ENCODE data around the gene CLEC7A.
A peak's percentile ranks its signal among the peaks of the same experiment; 100 is the strongest.

CLEC7A gene

DNA sequence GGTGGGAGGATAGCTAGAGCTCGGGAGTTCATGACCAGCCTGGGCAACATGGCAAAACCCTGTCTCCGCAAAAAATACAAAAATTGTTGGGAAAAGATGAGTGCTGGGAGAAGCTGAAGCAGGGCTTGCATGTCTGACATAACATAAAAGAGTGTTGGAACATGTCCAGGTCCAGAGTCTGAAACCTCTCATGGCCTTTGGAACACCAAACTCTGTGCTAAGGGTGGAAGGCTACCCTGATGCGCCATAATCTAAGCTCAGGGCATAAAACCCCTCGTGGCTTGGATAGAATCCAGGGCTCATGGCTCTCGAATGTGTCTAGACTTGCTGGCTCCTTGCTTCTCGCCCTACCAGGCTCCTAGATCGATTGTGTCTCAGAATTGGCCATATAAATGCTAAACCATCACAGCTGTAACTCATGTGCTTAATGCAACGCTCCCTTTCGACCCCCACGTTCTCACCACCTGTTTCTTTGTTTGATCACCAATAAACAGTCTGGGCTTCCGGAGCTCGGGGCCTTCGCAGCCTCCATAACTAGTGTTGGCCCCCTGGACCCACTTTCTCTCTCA, 6.7 kb upstream of the CLEC7A start:
- DNase-seq: no peak

- no peak for DNase-seq
Observed at GRCh38 chr12:10135126-10135525, 5.1 kb upstream of the CLEC7A start.

GRCh38 chr12:10132850-10133370, 2.9 kb upstream of the CLEC7A start:
- no peak for DNase-seq

DNA sequence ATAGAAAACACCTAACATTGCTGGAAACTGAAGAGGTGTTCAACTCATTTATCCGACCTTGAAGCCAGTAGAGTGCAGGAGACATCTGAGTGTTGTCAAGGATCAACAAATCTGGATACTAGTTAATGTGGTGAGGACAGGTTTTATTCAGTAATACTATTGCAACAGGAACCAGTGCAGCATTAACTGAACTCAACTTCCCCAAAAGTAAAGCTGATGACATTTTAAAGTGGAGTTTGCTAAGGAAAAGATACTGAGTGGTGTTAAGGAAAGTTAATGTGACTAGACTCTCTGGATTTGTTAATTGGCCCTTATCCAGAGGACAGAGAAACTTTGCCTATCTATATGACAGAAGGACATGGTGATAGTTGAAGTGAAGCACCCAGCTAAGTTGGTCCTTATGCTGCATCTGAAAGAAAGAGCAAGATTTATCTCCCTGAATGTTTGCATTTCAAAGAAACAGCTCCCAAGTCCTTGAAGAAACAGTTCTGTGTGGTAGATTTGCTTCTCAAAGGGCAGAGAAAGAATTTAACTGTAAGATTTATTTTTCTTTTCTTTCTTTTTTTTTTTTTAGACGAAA, 1.2 kb upstream of the CLEC7A start:
- no peak for DNase-seq

- DNase-seq: peak; percentile 23
Observed at GRCh38 chr12:10128687-10129086, 1.3 kb downstream of the CLEC7A start.

GRCh38 chr12:10126413-10126812, 3.6 kb downstream of the CLEC7A start:
- DNase-seq: no peak

DNA sequence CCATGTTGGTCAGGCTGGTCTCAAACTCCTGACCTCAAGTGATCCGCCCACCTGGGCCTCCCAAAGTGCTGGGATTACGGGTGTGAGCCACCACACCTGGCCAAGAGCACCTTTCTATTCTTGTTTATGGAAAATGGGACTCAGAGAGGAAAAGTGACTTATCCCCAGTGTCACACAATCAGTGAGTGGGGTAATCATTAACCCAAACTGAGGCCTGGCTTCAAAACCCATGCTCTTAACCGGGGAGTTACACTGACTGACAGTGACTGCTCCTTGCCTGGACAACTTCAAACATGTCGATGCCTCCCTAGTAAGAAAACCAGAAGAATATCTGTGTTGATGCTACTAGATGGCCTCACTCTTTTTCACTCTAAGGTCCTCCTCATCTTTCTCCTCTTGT, 7.3 kb downstream of the CLEC7A start:
- DNase-seq: no peak

- no peak for DNase-seq
Observed at GRCh38 chr12:10121278-10121677, 8.7 kb downstream of the CLEC7A start.

DNA sequence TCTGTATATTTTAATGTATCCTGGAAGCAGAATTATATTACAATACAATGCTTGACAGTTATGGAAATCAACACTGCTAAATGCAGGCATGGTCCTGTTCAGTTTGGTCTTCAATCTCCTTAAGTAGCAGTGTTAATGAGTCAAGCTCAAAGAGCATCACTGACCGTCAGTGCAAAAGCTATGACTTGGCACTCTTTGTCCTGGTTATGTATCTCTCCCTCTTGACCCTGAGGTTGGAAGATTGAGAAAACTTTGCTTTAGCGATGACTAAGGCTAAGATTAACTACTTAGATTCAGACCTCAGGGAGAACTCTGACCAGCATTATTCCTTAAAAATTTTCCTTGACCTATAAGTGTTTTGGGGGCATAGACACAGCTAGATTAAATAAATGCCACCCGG, 10.9 kb downstream of the CLEC7A start:
- no peak for DNase-seq

GRCh38 chr12:10115890-10116289, 14.1 kb downstream of the CLEC7A start:
- DNase-seq: no peak

DNA sequence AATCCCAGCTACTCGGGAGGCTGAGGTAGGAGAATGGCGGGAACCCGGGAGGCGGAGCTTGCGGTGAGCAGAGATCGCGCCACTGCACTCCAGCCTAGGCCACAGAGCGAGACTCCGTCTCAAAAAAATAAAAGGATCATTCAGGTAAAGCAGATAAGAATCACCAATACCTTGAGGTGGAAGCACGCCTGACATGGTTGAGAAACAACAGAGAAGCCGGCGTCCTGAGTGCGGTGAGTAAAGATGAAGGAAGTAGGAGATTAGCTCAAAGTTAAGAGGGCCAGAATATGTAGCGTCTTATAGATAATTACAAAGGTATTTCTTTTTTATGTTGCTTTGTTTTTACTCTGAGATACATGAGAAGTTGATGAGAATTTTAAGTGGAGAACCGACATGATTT, 14.7 kb downstream of the CLEC7A start:
- no peak for DNase-seq

DNA sequence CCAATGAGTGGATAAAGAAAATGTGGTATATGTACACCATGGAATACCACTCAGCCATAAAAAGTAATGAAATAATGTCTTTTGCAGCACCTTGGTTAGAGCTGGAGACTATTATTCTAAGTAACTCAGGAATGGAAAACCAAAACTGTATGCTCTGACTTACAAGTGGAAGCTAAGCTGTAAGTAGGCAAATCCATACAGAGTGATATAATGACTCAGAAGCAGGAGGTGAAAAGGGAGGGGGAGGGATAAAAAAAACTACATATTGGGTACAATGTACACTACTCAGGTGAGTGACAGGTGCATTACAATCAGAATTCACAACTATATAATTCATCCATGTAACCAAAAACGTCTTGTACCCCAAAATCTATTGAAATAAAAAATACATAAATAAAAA, 16.1 kb downstream of the CLEC7A start:
- DNase-seq: no peak

GRCh38 chr12:10113075-10113474, 16.9 kb downstream of the CLEC7A start:
- no peak for DNase-seq

DNA sequence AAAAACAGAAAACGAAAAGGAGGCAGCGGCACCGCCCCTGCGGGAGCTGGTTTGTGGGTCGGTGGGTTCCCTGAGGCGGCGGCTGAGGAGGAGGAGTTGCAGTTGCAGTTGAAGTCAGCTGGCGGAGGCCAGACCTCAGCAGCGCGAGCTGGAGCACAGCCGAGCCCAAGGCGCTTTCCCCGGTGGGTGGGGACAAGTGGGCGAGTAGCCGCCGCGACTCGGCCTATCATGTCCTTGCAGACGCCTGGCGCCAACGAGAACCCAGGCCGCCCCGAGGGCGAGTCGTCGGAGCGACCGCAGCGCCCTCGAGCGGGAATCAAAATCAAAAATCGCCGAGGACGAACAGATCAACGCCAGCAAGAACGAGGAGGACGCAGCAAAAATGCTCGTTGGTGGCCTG, 18.5 kb downstream of the CLEC7A start:
- DNase-seq: no peak

- DNase-seq: no peak
Observed at GRCh38 chr12:10110256-10110844, 19.6 kb downstream of the CLEC7A start.

GRCh38 chr12:10102322-10102721, 27.7 kb downstream of the CLEC7A start:
- DNase-seq: no peak

DNA sequence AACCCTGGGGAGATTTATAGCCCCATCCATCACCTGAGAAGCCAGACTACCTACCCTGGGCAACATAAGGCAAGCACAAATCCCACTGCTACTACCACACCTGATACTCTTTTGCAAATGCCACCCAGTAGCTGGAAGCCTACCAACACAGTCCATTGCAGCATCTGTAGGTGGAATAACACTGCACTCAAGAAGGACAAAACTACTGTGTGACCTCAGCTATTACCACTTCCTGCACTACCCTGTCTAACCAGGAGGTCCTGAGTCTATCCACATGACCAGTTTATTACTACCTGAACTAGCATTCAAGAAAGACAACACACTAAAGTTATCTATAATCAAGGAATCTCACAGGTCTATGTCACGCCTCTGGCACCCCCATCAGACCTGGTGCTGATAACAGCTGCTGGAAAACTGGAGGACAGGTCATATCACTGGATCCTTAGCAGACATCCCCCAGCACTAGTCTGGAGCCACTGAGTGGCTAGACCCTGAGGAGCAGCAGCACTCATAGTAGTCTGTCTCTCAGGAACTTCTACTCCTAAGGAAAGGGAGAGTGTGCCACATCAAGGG, 28.3 kb downstream of the CLEC7A start:
- no peak for DNase-seq

DNA sequence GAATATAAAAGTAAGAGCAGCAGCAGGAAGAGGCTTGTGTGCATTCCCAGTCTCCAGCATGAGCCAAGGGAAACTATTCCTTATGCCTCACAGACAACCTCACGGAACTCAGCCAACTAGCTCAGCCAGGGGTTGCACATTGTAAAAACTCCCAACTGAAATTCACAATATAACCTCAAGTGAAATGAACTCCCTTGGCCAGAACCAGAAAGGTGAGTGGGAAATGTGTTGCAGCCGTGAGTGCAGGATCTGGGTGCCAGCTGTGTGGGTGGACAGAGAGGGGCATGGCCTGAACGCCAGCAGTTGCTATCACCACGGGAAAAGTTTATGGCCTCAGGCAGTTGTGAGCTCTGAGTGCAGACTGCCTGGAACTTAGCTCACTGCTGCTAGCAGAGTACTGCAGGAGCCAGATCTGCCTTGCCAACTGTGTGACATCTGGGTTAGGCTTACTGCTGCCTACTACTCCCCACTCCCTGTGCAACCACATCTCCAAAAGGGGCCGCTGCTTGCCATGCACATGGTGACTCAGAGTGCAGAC, 28.9 kb downstream of the CLEC7A start:
- no peak for DNase-seq

DNA sequence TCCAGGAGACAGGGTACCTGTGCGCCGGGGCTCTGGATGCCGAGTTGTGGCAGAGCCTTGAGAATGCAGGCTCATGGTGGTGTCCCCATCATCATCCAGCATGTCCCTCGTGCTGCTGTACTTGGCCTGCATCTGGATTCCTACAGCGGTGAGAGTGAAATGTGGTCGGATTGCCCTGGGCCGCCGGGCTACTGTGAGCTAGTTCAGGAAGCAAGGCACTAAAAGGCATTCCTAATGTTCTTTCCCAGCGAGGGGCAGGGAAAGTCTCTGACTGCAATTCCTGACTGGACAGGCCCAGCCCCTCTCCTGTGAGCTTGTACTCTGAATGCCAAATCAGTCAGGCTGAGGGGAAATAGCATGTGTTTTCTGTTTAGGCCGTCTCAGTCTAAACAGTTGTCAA, 31.2 kb downstream of the CLEC7A start, which contains the start of gene CLEC1A:
Gene CLEC1A, minus strand, starts transcription at position 195 of the 400 bp plus-strand sequence. Its CDS starts 63 bp downstream, at position 132.
- no peak for DNase-seq

DNA sequence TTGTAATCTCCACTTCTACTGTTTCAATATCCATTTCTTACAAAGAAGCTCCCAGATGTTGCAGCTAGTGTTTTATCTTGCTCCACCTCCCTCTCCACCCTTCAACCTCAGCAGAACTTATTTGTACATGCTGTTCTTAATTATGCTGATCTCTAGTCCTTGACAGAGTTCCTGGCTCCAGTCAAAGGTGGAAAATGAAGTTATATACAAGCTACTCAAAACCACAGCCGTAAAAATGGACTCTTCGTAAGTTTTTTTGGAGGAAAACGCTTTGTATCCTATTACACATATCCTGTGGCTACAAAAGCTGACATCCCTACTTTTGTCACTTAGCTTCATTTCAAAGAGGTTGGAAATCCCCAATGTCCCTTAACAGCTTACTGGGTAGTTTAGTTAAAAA, 32.5 kb downstream of the CLEC7A start:
- DNase-seq: no peak

- no peak for DNase-seq
Observed at GRCh38 chr12:10095971-10096370, 34.0 kb downstream of the CLEC7A start.

GRCh38 chr12:10094646-10095395, 35.2 kb downstream of the CLEC7A start:
- no peak for DNase-seq

Data from GDM1 (cell line).